HG02759 (cell line): ENCODE data around the gene PMAIP1.

Source experiments
- ATAC-seq: cut with Tn5 transposase; IDR thresholded peaks from one replicate; pipeline ENCODE4 v1.9.1; 2021; ENCODE audit warnings: mild to moderate bottlenecking, moderate library complexity; ENCODE audit not compliant: unreplicated experiment

PMAIP1 gene

DNA sequence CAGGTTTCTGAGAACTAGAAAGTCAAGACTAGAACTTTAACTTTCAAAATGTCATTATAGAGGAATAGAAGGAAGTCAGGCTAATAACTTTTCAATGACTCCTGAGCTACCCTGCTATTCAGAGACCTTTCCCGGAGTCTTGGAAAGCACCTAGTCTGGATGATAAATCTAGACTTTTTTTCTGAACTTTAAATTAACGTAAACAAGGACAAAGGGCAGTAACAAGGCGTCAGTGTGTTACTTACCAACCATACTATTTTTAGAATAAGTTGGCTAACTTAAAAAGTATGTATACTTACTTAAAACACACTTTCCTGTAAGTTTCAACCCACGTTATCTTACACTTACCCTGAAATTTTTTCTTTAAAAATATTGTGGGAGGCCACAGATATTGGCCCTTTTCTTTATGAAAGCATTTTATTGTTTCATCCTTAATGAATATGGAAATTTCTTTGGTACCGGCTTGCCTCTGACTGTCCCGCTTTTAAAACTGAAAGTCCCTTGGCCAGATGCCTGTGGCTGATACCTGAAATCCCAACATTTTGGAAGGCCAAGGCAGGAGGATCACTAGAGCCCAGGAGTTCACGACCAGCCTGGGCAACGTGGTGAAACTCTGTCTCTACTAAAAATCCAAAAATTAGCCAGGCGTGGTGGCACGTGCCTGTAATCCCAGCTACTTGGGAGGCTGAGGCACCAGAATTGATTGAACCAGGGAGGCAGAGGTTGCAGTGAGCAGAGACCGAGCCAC lies 9.7 kb downstream of the PMAIP1 start:
- no peak for ATAC-seq

DNA sequence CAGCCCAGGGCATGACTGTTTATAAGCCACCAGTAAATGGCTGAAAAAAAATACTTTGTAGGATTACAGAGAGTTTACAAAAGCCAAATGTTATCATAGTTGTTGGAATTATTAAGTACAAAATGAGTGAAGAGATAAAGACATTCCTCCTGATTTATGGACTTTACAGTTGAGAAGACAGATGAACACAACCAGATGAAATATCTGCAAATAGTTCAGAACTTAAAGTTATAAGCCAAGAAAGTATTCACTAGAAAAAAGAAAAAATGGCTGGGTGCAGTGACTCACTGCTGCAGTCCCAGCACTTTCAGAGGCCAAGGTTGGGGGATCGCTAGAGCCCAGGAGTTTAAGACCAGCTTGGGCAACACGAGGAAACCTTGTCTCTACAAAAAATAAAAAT lies 11.2 kb downstream of the PMAIP1 start:
- no peak for ATAC-seq

DNA sequence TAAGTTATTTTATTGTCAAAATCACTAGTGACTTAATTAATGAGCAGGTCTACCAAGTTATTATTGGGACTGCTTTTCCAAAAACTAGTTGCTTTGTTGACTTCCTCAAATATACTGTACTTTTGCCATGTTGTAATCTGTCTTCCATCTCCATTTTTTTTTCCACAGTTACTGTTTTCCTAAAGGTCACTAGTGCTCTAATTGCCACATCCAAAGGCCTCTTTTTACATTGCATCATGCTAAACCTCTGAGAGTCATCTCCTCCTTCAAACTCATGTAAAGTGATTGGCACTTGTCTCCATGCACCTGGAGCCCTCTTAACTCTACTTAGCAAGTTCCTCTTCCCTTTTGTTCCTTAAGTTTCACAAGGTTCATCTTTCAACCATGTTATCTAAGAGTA lies 11.8 kb downstream of the PMAIP1 start:
- ATAC-seq = no peak

GRCh38 chr18:59912007-59912550 lies 12.3 kb downstream of the PMAIP1 start:
- ATAC-seq = no peak

DNA sequence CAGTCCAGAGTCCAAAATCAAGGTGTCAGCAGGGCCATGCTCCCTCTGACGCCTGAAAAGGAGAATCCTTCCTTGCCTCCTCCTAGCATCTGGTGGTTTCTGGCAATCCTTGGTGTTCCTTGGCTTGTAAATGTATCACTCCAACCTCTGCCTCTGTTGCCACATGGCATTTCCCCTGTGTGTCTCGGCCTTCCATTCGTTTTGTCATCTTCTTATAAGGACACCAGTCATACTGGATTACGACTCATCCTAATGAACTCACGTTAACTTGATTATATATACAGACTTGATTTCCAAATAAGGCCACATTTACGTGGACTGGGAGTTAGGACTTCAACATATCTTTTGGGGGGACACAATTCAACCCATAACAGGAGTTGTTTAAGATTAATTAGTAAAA lies 15.8 kb downstream of the PMAIP1 start:
- no peak for ATAC-seq

- ATAC-seq = no peak
These were observed 16.9 kb downstream of the PMAIP1 start for GRCh38 chr18:59916746-59917145.

DNA sequence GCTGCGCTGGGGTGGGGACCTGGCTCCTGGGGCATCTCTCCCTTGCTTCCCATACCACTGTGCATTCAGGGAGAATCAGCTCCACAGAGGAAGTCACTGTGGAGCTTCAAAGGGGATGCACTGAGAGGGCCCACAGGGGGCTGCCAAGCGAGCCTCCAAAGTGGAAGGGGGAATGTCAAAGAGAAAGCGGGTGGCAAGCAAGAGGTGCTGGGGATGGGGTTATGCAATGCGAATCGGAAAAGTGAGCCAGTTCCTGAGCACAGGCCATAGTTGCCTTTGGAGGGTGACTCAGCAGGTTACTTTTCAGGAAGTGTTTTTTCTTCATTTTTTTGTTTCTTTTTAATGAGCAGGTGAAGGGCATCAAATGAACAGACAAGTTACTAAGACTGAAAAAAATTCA lies 17.6 kb downstream of the PMAIP1 start:
- no peak for ATAC-seq

- peak; percentile 83 for ATAC-seq
These were observed 18.5 kb downstream of the PMAIP1 start for GRCh38 chr18:59918320-59918755.

GRCh38 chr18:59918997-59919396 lies 19.2 kb downstream of the PMAIP1 start:
- ATAC-seq = no peak

DNA sequence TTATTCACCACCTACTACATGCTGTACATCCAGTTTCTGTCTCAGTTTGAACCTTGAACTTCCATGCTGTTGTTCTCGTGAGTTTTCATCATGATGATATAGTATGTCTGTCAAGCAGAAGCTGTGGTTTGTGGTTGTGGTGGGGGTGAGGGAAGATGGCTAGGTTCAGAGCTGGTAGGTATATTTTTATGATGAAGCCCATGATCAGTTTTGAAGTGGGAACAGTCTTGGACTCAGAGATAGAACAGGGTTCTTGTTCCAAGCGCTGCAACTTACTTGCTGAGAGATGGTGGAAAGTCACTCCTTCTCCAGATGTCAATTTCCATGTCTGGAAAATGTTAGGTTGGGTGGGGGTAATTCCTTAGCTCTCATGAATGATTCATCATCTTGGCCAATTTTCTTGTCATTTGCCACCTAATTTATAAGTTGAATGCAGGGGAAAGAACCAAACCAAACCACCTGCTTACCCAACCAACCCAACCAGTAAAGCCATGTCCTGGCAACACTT lies 21.6 kb downstream of the PMAIP1 start:
- ATAC-seq = peak; percentile 51

GRCh38 chr18:59923539-59924196 lies 23.9 kb downstream of the PMAIP1 start:
- ATAC-seq = no peak

DNA sequence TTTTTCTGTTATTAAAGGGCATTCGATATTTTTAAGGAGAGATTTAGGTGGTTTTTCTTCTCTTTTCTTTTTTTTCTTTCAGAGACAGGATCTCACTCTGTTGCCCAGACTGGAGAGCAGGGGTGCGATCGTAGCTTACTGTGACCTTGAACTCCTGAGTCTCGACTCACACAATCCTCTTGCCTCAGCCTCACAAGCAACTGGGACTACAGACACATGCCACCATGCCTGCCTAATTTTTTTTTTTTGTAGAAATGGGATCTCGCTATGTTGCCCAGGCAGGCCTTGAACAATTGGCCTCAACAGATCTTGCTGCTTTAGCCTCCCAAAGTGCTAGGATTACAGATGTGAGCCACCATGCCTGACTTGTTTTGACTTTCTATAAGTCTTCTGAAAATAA lies 26.3 kb downstream of the PMAIP1 start:
- ATAC-seq = no peak

- peak; percentile 87 for ATAC-seq
These were observed 27.5 kb downstream of the PMAIP1 start for GRCh38 chr18:59927246-59927825.

GRCh38 chr18:59928201-59928600 lies 28.4 kb downstream of the PMAIP1 start:
- ATAC-seq = no peak

DNA sequence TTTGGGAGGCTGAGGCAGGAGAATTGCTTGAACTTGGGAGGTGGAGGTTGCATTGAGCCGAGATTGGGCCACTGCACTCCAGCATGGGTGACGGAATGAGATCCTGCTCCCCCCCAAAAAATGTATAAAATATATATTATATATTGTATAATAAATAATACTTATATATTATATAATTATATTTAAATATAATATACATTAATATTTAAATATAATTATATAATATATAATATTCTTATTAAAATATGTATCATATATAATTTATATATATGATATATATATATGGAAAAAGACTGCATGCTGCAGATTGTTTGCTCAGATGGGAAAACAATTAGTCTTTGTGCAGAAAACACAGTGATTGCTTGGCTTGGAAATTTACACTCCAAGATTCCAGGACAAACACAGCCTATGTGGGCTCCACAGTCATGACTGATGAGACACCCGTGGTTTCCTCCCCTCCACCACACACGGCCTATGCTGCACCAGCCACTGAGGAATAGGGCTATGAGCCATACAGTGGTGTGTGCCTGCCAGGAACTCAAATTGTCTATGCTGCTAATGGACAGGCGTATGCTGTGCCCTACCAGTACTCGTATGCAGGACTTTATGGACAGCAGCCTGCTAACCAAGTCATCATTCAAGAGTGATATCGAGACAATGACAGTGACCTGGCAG lies 30.0 kb downstream of the PMAIP1 start:
- ATAC-seq = no peak

DNA sequence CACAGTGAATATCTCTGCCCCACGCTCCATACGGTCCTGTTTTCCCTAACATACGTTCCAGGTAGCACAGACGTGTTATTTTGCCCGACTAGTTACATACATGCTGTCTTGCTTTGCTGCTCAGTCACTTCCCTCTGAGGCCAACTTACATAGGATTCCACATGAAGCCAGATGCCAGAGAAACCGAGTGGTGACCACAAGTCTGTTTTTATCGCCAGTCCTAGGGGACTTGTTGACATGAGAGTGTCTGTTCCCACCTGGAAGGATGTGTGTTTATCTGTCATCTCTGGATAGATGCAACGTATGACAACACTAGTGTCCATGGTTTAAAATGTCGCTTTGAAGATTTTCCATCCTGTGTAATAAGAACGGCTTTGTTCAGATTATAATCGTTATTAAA lies 32.6 kb downstream of the PMAIP1 start:
- no peak for ATAC-seq

DNA sequence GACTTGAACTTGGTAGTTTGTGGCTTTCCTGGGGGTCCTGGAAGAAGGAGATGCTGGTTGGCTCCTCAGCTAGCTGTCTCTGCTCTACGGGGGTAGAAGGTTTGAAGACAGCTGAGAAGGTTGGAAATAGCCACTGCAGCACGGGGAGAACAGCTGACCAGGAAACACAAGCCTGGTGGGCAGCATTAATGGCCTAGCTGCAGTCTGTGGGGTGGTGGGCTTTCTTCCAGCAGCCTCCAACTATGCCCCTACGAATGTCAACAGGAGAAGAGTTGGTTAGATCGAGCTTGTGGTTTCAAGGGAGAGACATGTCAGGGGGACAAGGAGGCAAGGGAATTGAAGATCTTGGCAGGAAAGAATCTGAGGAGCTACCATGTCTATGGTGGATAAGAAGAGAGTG lies 38.9 kb downstream of the PMAIP1 start:
- ATAC-seq = no peak

DNA sequence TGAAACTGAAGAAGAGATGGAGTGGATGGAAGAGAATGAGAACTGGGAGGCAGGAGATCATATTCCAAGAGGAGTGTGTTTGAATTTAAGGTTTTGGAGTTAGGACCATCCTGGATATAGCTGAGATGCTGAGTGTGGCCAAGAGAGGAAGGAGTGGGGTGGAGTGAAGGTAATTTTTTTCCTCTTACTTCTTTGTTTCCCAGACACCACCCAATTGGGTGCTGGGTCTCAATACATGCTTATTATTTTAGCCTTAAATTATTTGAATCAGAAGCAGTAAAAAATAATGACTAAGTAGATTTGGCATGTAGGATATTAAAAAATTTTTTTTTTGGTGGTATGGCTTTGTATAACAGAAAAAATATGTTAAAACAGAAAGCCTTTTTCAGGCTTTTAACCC lies 39.3 kb downstream of the PMAIP1 start:
- ATAC-seq = no peak

GRCh38 chr18:59940068-59940467 lies 40.3 kb downstream of the PMAIP1 start:
- no peak for ATAC-seq

GRCh38 chr18:59941331-59941730 lies 41.5 kb downstream of the PMAIP1 start:
- no peak for ATAC-seq

- no peak for ATAC-seq
These were observed 42.8 kb downstream of the PMAIP1 start for GRCh38 chr18:59942601-59943000.
